GM13977 (cell line): Measurements from ENCODE around the gene TRMT10B.

Source experiments
- DNase-seq: peaks from one replicate; pipeline ENCODE4 v3.0.0; 2012; ENCODE audit warnings: low spot score
- CTCF ChIP-seq: IDR thresholded peaks from 2 replicates; pipeline ENCODE4 v1.5.1; 2012; ENCODE audit warnings: mild to moderate bottlenecking, control low read depth; ENCODE audit not compliant: insufficient read depth; ENCODE audit errors: extremely low read depth, missing control alignments
- in situ Hi-C: fragments of 300-500 bp; cut with MboI; formaldehyde crosslinking; loops from one replicate; pipeline ENCODE4 v1.12.0; 2022; ENCODE audit warnings: low sequenced_read_pairs, low pct_unique_long_range_greater_than_20kb, mixed read lengths, inconsistent platforms; ENCODE audit not compliant: unreplicated experiment

Gene TRMT10B

GRCh38 chr9:37732086-37732741, 21.4 kb upstream of the TRMT10B start:
- in situ Hi-C loops: no loop called here
- DNase-seq: no peak
- TF ChIP-seq CTCF: no peak

- in situ Hi-C loops: no loop called here
- TF ChIP-seq CTCF: no peak
- no peak for DNase-seq
These were observed 20.7 kb upstream of the TRMT10B start for GRCh38 chr9:37732952-37733351.

- TF ChIP-seq CTCF: no peak
- no peak for DNase-seq
- in situ Hi-C loops: no loop called here
These were observed 14.4 kb upstream of the TRMT10B start for GRCh38 chr9:37739222-37739621.

GRCh38 chr9:37740128-37740527, 13.5 kb upstream of the TRMT10B start:
- DNase-seq: no peak
- no peak for TF ChIP-seq CTCF
- in situ Hi-C loops: no loop called here

GRCh38 chr9:37740631-37741328, 12.8 kb upstream of the TRMT10B start:
- no peak for TF ChIP-seq CTCF
- DNase-seq: no peak
- in situ Hi-C loops: no loop called here

GRCh38 chr9:37745970-37746369, 7.6 kb upstream of the TRMT10B start:
- in situ Hi-C loops: no loop called here
- TF ChIP-seq CTCF: no peak
- DNase-seq: no peak
